IPS-20b (cell line): ENCODE measurements around the gene ABCD4.

ENCODE experiments used
- H3K27ac ChIP-seq: one replicate; pipeline ENCODE4 v1.5.1; 2013; ENCODE audit warnings: low read length
- H3K27me3 ChIP-seq: 2 replicates; pipeline ENCODE4 v1.6.1; 2013; ENCODE audit warnings: mild to moderate bottlenecking, low read length, inconsistent platforms; ENCODE audit not compliant: insufficient read depth
- H3K36me3 ChIP-seq: 2 replicates; pipeline ENCODE4 v1.6.1; 2013; ENCODE audit warnings: low read depth, mild to moderate bottlenecking, inconsistent platforms, low read length, moderate library complexity; ENCODE audit not compliant: insufficient read depth
- H3K4me1 ChIP-seq: 2 replicates; pipeline ENCODE4 v1.6.1; 2013; ENCODE audit warnings: mild to moderate bottlenecking, control low read depth, inconsistent platforms, low read length, moderate library complexity; ENCODE audit not compliant: insufficient read depth
- H3K4me3 ChIP-seq: 2 replicates; pipeline ENCODE4 v1.5.1; 2013; ENCODE audit warnings: mild to moderate bottlenecking, low read length, inconsistent platforms
- H3K9ac ChIP-seq: 2 replicates; pipeline ENCODE4 v1.6.1; 2013; ENCODE audit warnings: low read depth, mild to moderate bottlenecking, inconsistent platforms, low read length, moderate library complexity
- H3K9me3 ChIP-seq: 2 replicates; pipeline ENCODE4 v1.6.1; 2013; ENCODE audit warnings: mild to moderate bottlenecking, low read depth, low read length, inconsistent platforms; ENCODE audit not compliant: insufficient read depth

ABCD4 gene

GRCh38 chr14:74299061-74299545, 3.6 kb downstream of the ABCD4 start:
- H3K4me3 ChIP-seq: no peak overlapping the region
- H3K9ac ChIP-seq: no peak overlapping the region
- no peak overlapping the region for H3K27ac ChIP-seq
- H3K27me3 ChIP-seq: no peaks in the 10 kb centered on the region
- no peaks in the 10 kb centered on the region for H3K9me3 ChIP-seq
- H3K36me3 ChIP-seq: peaks cover 49% of the 10 kb centered on the region
- H3K4me1 ChIP-seq: peaks cover 3% of the 10 kb centered on the region; the same call in 1 of the 2 replicates

- H3K9me3 ChIP-seq: no peaks in the 10 kb centered on the region
- peaks cover 57% of the 10 kb centered on the region for H3K36me3 ChIP-seq
- H3K27ac ChIP-seq: no peak overlapping the region
- no peaks in the 10 kb centered on the region for H3K27me3 ChIP-seq
- no peak overlapping the region for H3K9ac ChIP-seq
- H3K4me3 ChIP-seq: no peak overlapping the region
- peaks cover 3% of the 10 kb centered on the region; the same call in 1 of the 2 replicates for H3K4me1 ChIP-seq
These were observed 4.7 kb downstream of the ABCD4 start for GRCh38 chr14:74297986-74298385.

GRCh38 chr14:74296037-74296467, 6.7 kb downstream of the ABCD4 start:
- peaks cover 77% of the 10 kb centered on the region for H3K36me3 ChIP-seq
- H3K4me3 ChIP-seq: no peak overlapping the region

GRCh38 chr14:74293606-74294005, 9.1 kb downstream of the ABCD4 start:
- no peak overlapping the region for H3K27ac ChIP-seq
- H3K27me3 ChIP-seq: no peaks in the 10 kb centered on the region
- no peak overlapping the region for H3K4me3 ChIP-seq
- H3K36me3 ChIP-seq: peaks cover 89% of the 10 kb centered on the region
- H3K9ac ChIP-seq: no peak overlapping the region
- no peaks in the 10 kb centered on the region for H3K4me1 ChIP-seq
- no peaks in the 10 kb centered on the region for H3K9me3 ChIP-seq

More at GRCh38 chr14:74296037-74296467, 6.7 kb downstream of the ABCD4 start:
- Histone ChIP-seq H3K27me3 (no peaks in the 10 kb centered on the region), H3K4me1 (no peaks in the 10 kb centered on the region; the same call in 1 of the 2 replicates), H3K9me3 (no peaks in the 10 kb centered on the region), H3K9ac (no peak overlapping the region), H3K27ac (no peak overlapping the region)

GRCh38 chr14:74292061-74292460, 10.7 kb downstream of the ABCD4 start:
- Histone ChIP-seq H3K4me1 (no peaks in the 10 kb centered on the region), H3K9ac (no peak overlapping the region), H3K4me3 (no peak overlapping the region), H3K27me3 (no peaks in the 10 kb centered on the region), H3K27ac (no peak overlapping the region), H3K9me3 (no peaks in the 10 kb centered on the region), H3K36me3 (peaks cover 90% of the 10 kb centered on the region)

GRCh38 chr14:74290415-74290814, 12.3 kb downstream of the ABCD4 start:
- Histone ChIP-seq H3K9me3 (no peaks in the 10 kb centered on the region), H3K4me3 (no peak overlapping the region), H3K4me1 (no peaks in the 10 kb centered on the region), H3K36me3 (peaks cover 90% of the 10 kb centered on the region), H3K27ac (no peak overlapping the region), H3K27me3 (no peaks in the 10 kb centered on the region), H3K9ac (no peak overlapping the region)

GRCh38 chr14:74289801-74290200, 12.9 kb downstream of the ABCD4 start:
- H3K36me3 ChIP-seq: peaks cover 93% of the 10 kb centered on the region
- no peaks in the 10 kb centered on the region for H3K9me3 ChIP-seq
- no peaks in the 10 kb centered on the region for H3K4me1 ChIP-seq
- no peak overlapping the region for H3K9ac ChIP-seq
- no peak overlapping the region for H3K4me3 ChIP-seq
- no peaks in the 10 kb centered on the region for H3K27me3 ChIP-seq
- no peak overlapping the region for H3K27ac ChIP-seq

GRCh38 chr14:74286736-74287135, 16.0 kb downstream of the ABCD4 start:
- no peaks in the 10 kb centered on the region for H3K4me1 ChIP-seq
- no peaks in the 10 kb centered on the region for H3K27me3 ChIP-seq
- peaks cover 85% of the 10 kb centered on the region for H3K36me3 ChIP-seq
- no peak overlapping the region for H3K27ac ChIP-seq
- H3K4me3 ChIP-seq: no peak overlapping the region
- H3K9ac ChIP-seq: no peak overlapping the region
- H3K9me3 ChIP-seq: no peaks in the 10 kb centered on the region

GRCh38 chr14:74281069-74281468, 21.7 kb downstream of the ABCD4 start:
- Histone ChIP-seq H3K36me3 (peaks cover 30% of the 10 kb centered on the region), H3K9me3 (peaks cover 4% of the 10 kb centered on the region; the same call in 1 of the 2 replicates), H3K4me3 (no peak overlapping the region), H3K4me1 (no peaks in the 10 kb centered on the region), H3K27me3 (no peaks in the 10 kb centered on the region), H3K27ac (no peak overlapping the region), H3K9ac (no peak overlapping the region)

- Histone ChIP-seq H3K27ac (no peak overlapping the region), H3K9ac (no peak overlapping the region), H3K4me1 (no peaks in the 10 kb centered on the region), H3K9me3 (peaks cover 4% of the 10 kb centered on the region; the same call in 1 of the 2 replicates), H3K36me3 (peaks cover 3% of the 10 kb centered on the region), H3K4me3 (no peak overlapping the region), H3K27me3 (no peaks in the 10 kb centered on the region)
These were observed 24.7 kb downstream of the ABCD4 start for GRCh38 chr14:74278080-74278479.

GRCh38 chr14:74275241-74275841, 27.4 kb downstream of the ABCD4 start:
- Histone ChIP-seq H3K9me3 (peaks cover 4% of the 10 kb centered on the region; the same call in 1 of the 2 replicates), H3K9ac (no peak overlapping the region), H3K4me1 (no peaks in the 10 kb centered on the region), H3K27me3 (no peaks in the 10 kb centered on the region), H3K4me3 (no peak overlapping the region), H3K27ac (no peak overlapping the region), H3K36me3 (no peaks in the 10 kb centered on the region)

GRCh38 chr14:74271365-74271764, 31.4 kb downstream of the ABCD4 start:
- Histone ChIP-seq H3K9ac (no peak overlapping the region), H3K36me3 (no peaks in the 10 kb centered on the region), H3K27ac (no peak overlapping the region), H3K9me3 (no peaks in the 10 kb centered on the region), H3K4me3 (no peak overlapping the region), H3K27me3 (no peaks in the 10 kb centered on the region), H3K4me1 (no peaks in the 10 kb centered on the region)
